RPMI7951 (cell line): Measurements from ENCODE around the gene ABCC11. TPM values are rescaled to one million over a fixed set of nuclear protein-coding genes. Genes with fewer than 3 reads are reported as not detected.
A peak's percentile ranks its signal among the peaks of the same experiment; 100 is the strongest.

Experiments
- DNase-seq: peaks from one replicate; pipeline ENCODE4 v3.0.0-alpha.2; 2012; ENCODE audit warnings: low read depth
- total RNA-seq: library from RNA; depleted of rRNA; stranded (reverse); fragments of >200 nt; shearing (Covaris generic); gene quantifications from 2 replicates; pipeline ENCODE4 v1.2.3, GENCODE V29; 2014; rRNA removed

The ABCC11 gene
- total RNA-seq, 1 experiment from 2014 or later = not detected

GRCh38 chr16:48132696-48133095 lies 114.6 kb downstream of the ABCC11 start:
- no peak for DNase-seq

DNA sequence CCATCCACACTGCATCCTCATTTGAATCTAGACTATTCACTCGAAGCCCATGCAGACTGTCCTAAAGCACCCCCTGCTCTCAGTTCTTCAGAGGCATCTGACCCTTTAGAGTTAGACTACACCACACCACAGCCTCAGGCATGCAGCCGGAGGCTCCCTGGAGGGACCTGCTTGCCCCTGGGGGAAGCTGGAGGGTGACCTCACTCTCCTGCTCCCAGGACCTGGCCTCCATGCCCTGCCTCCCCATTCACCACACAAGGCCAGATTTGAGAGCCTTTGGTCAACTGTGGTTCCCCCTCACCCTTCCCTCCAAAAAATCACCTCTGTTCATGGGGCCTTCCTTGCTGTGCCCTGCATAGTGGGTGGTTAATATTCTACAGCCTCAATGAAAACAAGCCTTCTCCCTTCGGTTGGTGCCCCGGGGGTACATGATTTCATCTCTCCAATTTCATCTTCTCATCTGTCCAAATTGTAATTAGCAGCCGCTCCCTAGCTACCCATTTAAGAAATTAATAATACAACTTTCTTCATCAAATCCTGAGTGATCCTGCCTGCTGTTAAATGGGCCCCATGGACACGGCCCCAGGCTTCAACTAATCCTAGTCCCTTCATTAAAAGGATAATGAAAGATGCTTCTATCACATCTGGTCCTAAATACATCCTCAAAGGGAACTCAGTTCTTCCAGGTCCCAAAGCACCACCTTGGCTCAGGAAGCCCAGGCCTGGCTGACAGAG lies 116.0 kb downstream of the ABCC11 start:
- no peak for DNase-seq

DNA sequence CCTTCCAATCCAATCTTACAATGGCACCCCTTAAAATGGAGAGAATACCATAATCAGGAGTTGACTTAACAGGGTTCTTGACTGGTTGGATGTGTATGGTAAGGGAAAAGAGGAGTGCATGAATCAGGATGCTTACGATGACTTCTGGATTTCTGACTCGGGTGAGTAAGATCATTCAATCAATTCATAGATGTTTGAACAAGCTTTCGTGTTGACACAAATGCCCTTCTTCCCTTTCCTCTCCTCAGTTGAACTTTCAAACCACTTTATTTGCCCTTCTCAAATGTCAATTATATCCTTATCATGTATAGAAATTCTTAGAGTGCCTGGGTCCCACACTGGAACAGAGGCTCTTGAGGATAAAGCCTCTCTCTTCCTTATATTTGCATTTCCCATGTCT lies 117.4 kb downstream of the ABCC11 start:
- DNase-seq = no peak

- peak; percentile 48 for DNase-seq
Observed at GRCh38 chr16:48128769-48129168, 118.6 kb downstream of the ABCC11 start.

DNA sequence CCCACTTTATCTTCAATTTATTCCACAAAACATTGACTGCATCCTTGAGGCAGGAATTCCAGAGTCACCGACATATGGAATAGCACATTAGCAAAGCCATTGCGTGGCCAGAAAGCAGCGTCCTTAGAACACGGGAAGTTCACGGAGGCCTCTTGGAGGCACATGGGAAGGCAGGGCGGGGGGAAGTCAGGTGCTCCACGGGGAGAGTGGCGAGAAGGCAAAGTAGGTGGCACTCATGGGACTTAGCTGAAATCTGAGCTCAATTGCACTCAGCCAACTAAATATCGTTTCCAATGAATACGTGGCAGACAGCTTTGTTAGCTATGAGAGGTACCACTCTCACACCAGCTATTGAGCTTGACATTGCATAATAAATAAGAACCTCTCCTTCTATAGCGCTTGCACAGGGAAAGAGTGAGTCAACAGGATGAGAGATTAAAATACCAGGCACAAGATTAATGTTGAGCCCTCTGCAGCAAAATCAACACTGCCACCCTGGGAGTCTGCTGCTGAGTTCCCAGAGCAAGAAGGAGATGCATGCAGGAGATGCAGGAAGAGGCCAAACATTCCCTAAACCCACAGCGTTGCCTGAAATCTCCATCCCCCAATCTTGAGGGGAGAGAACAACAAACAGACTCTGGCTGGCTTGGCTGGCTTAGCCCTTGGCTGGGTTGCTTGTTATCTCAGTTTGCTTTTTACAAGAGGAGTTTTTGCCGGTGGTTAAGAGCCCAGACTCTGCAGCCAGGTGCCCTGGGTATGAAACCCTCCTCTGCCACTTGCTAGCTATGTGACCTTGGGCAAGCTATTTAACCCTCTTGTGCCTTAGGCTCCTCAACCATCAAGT lies 120.3 kb downstream of the ABCC11 start:
- peak; percentile 99 for DNase-seq

GRCh38 chr16:48125888-48126287 lies 121.5 kb downstream of the ABCC11 start:
- DNase-seq = peak; percentile 65

DNA sequence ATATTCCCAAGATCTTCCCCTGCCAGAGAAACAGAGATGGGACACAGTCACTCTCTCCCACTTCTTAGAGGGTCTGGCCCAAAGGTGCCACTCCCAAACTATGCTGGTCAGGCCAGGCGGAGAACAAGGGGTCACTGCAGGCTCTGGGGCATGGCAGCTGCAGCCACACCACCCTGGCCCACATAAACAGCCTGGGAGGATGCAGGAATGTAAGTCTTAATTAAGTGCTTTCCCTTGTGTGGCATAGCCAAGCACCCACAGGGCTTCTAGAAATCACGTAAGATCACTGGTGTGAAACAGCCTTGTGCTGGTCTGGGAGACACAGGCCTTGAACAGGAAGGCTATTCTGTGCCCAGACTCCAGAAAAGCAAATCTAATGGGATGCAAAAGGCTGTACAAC lies 123.1 kb downstream of the ABCC11 start:
- peak; percentile 62 for DNase-seq

DNA sequence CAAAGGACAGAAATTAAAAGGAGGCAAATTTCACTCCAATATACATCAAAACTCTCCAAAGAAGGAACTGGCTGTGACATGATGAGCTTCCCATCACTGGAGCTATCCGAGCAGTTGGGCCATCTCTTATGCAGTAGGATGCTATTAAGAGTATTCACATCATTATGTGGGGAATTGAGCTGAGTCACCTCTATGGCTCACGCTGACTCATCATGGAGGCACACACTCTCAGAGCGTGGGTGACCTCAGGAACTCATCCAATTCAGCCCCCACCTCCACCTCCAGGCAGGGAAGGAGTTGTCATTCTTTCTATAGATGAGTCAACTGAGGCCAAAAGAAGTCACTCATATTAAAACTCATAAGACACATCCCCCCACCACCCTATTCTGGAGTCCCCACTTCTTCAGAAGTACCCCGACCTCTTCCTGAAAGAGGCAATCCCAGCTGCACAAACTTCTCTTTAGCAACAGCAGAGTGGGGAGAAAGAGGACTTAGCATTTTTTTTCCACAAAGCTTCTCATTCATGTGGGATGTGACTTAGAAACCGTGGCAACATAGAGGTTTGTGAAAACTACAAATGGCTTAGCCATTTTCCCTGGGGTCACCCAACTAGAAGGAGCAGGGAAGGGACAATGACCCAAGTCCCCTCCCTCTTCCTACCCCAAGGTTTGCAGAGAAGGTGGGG lies 124.1 kb downstream of the ABCC11 start:
- DNase-seq = peak; percentile 99

DNA sequence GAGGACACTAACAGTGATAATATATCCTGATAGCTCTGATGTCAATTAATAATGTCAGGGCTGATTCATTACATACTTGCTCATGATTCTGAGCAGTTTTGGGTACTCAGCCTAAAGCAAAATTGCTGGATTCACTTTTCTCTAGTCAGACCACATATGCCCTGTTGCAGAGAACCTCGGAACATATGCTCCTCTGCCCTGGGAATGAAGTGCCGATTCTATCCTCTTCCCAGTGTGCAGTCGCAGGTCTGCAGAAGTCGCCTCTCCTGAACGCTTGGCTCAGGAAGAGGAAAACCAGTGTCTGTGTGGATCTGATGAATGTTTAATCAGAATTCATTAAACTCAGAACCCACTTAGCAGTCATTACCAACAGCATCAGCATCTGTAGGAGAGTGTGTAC lies 126.1 kb downstream of the ABCC11 start:
- DNase-seq = peak; percentile 20

DNA sequence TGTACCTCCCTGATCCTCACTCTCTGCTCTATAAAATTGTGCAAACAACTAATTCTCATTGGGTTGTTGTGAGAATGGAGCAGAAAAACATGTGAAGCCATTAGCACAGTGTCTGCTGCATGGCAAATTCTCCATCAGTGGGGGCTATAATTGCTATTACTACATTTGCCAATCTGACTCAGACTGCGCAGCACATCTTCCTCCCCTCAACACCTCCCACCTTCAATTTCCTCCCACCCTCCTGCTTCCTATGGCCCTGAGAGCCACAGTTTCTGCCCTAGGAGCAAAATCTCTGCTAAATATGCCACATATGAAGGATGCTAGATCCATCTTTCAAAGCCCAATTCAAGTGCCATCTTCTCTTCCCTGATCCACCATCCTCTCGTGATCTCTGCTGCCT lies 128.5 kb downstream of the ABCC11 start:
- no peak for DNase-seq

- DNase-seq = peak; percentile 56
Observed at GRCh38 chr16:48117217-48118105, 129.9 kb downstream of the ABCC11 start.

Other genes starting within 250 kb of the ABCC11 start
- 0.29 and 0.48 TPM in 2 replicates for gene ABCC12, start 91.5 kb downstream of the ABCC11 start, total RNA-seq
- gene LONP2, start 3.2 kb downstream of the ABCC11 start, total RNA-seq = 45.7 and 47.9 TPM in 2 replicates
- gene SIAH1, start 137.9 kb upstream of the ABCC11 start, total RNA-seq = 25.5 and 28.0 TPM in 2 replicates